Liver (tissue), 9 donors: ENCODE results near the gene RNF19B. TPM values are rescaled to one million over a fixed set of nuclear protein-coding genes. Genes with fewer than 3 reads are reported as not detected.

Experiments used
- DNase-seq: peaks from one replicate; pipeline ENCODE4 v3.0.0-alpha.2; 2017; ENCODE audit warnings: low spot score
- H3K27ac ChIP-seq, 2 donors: one replicate each; pipeline ENCODE4 v1.7.0; 2013; ENCODE audit warnings: inconsistent platforms in 2 of 2, low read length in 2 of 2, control low read depth in 1 of 2, low read depth in 1 of 2, mild to moderate bottlenecking in 1 of 2
- H3K27me3 ChIP-seq, 4 donors: one replicate each; pipeline versions ENCODE4 v1.6.1 to v1.7.0; 2013; ENCODE audit warnings: low read length in 3 of 4, inconsistent platforms in 1 of 4, mild to moderate bottlenecking in 1 of 4, moderate library complexity in 1 of 4; ENCODE audit not compliant: control insufficient read depth in 4 of 4, insufficient read depth in 4 of 4
- H3K36me3 ChIP-seq, 4 donors: one replicate each; pipeline versions ENCODE4 v1.6.1 to v1.7.0; 2013; ENCODE audit warnings: low read length in 3 of 4, mild to moderate bottlenecking in 3 of 4, low read depth in 1 of 4, moderate library complexity in 1 of 4; ENCODE audit not compliant: control insufficient read depth in 4 of 4, insufficient read depth in 3 of 4
- H3K4me1 ChIP-seq, 4 donors: one replicate each; pipeline versions ENCODE4 v1.6.1 to v1.7.0; 2013; ENCODE audit warnings: low read length in 3 of 4, mild to moderate bottlenecking in 3 of 4, moderate library complexity in 1 of 4; ENCODE audit not compliant: control insufficient read depth in 4 of 4, insufficient read depth in 4 of 4
- H3K4me3 ChIP-seq, 3 donors: one replicate each; pipeline versions ENCODE4 v1.6.1 to v1.7.0; 2013; ENCODE audit warnings: low read length in 3 of 3, control low read depth in 1 of 3, low read depth in 1 of 3, mild to moderate bottlenecking in 1 of 3
- H3K9ac ChIP-seq, 2 donors: one replicate each; pipeline ENCODE4 v1.7.0; 2013; ENCODE audit warnings: low read length in 2 of 2, mild to moderate bottlenecking in 2 of 2, moderate library complexity in 2 of 2, control low read depth in 1 of 2, low read depth in 1 of 2
- H3K9me3 ChIP-seq, 4 donors: one replicate each; pipeline versions ENCODE4 v1.6.1 to v1.7.0; 2013; ENCODE audit warnings: low read length in 3 of 4; ENCODE audit not compliant: control insufficient read depth in 4 of 4
- ATF3 ChIP-seq: IDR thresholded peaks from 2 replicates; pipeline ENCODE4 v1.6.1; 2016; ENCODE audit warnings: antibody characterized with exemption
- EGR1 ChIP-seq, 2 donors: IDR thresholded peaks; 2 replicates each; pipeline ENCODE4 v1.6.1; 2016 to 2018; ENCODE audit warnings: antibody characterized with exemption in 2 of 2, low read depth in 2 of 2
- FOXA1 ChIP-seq: IDR thresholded peaks from 2 replicates; pipeline ENCODE4 v1.6.1; 2016; ENCODE audit warnings: antibody characterized with exemption
- GABPA ChIP-seq, 2 donors: IDR thresholded peaks in 1 of 2; conservative IDR thresholded peaks in 1 of 2; 2 replicates each; pipeline ENCODE4 v1.6.1; 2016; ENCODE audit warnings: antibody characterized with exemption in 2 of 2, mild to moderate bottlenecking in 1 of 2, moderate library complexity in 1 of 2
- HNF4G ChIP-seq: IDR thresholded peaks from 2 replicates; pipeline ENCODE4 v1.6.1; 2016; ENCODE audit warnings: antibody characterized with exemption
- JUND ChIP-seq, 2 donors: IDR thresholded peaks; 2 replicates each; pipeline ENCODE4 v1.6.1; 2016; ENCODE audit warnings: antibody characterized with exemption in 2 of 2
- MAX ChIP-seq: IDR thresholded peaks from 2 replicates; pipeline ENCODE4 v1.6.1; 2016; ENCODE audit warnings: antibody characterized with exemption
- NR2F2 ChIP-seq: IDR thresholded peaks from 2 replicates; pipeline ENCODE4 v1.6.1; 2016; ENCODE audit warnings: antibody characterized with exemption
- RAD21 ChIP-seq, 2 donors: IDR thresholded peaks; 2 replicates each; pipeline ENCODE4 v1.6.1; 2016; ENCODE audit warnings: antibody characterized with exemption in 2 of 2, mild to moderate bottlenecking in 2 of 2
- SP1 ChIP-seq: IDR thresholded peaks from 2 replicates; pipeline ENCODE4 v1.6.1; 2018; ENCODE audit warnings: antibody characterized with exemption, mild to moderate bottlenecking
- TAF1 ChIP-seq: conservative IDR thresholded peaks from 2 replicates; pipeline ENCODE4 v1.6.1; 2016; ENCODE audit warnings: antibody characterized with exemption, mild to moderate bottlenecking
- YY1 ChIP-seq: IDR thresholded peaks from 2 replicates; pipeline ENCODE4 v1.6.1; 2016; ENCODE audit warnings: antibody characterized with exemption, mild to moderate bottlenecking
- WGBS: extraction: QIAGEN DNeasy Blood & Tissue Kit; methylation state at CpG from one replicate; pipeline ENCODE4 v1.1.7; 2013; 5-methylcytosine and 5-hydroxymethylcytosine counted together
- polyA plus RNA-seq, 2 donors: library from polyadenylated mRNA; stranded (reverse) in 1 of 2; unstranded in 1 of 2; fragments of 200-250 nt in 1 of 2; fragments of >200 nt in 1 of 2; fragmentation: Nextera tagmentation in 1 of 2; extraction: Ambion mirVana in 1 of 2; gene quantifications; one replicate each; pipeline versions ENCODE4 v1.2.1 to v1.2.3, GENCODE V29; 2013 to 2015
- total RNA-seq, 2 donors: library from RNA; depleted of rRNA; stranded (reverse); fragments of >200 nt; gene quantifications; one replicate each; pipeline ENCODE4 v1.2.3, GENCODE V29; 2014
- TF ChIP-seq, protein P1 (sequence below): IDR thresholded peaks from 2 replicates; pipeline ENCODE4 v1.6.1; 2016; ENCODE audit warnings: antibody characterized with exemption, mild to moderate bottlenecking
- TF ChIP-seq, protein P2 (sequence below): IDR thresholded peaks from 2 replicates; pipeline ENCODE4 v1.6.1; 2016; ENCODE audit warnings: antibody characterized with exemption
- TF ChIP-seq, protein P3 (sequence below): fragments of 150-350 bp; IDR thresholded peaks from 2 replicates; pipeline ENCODE4 v1.5.1; 2017; ENCODE audit warnings: improper control_type of control experiment, low read depth, low read length; ENCODE audit not compliant: missing input control
- donor health status: healthy.
- donor health status: healthy.
- donor health status: healthy.
- donor health status: healthy.
- donor health status: healthy.

The RNF19B gene
- total and polyA plus RNA-seq, 4 donors: 2.2 to 8.3 (median 5.0) TPM

GRCh38 chr1:32888134-32888533, 76.5 kb downstream of the RNF19B start:
- H3K27me3 ChIP-seq: peaks cover 0 to 10% (median 3%) of the 10 kb centered on the region in 4 donors
- no peaks in the 10 kb centered on the region for H3K9me3 ChIP-seq
- H3K4me1 ChIP-seq: peaks cover 0 to 9% (median 2%) of the 10 kb centered on the region in 4 donors
- H3K36me3 ChIP-seq: no peaks in the 10 kb centered on the region
- no peak overlapping the region for H3K27ac ChIP-seq
- H3K4me3 ChIP-seq: no peak overlapping the region
- no peak overlapping the region for H3K9ac ChIP-seq
- WGBS: 74% methylated on average over 3 of the region's 3 CpGs
- TF ChIP-seq MAX (no peak), GABPA (IDR thresholded peaks at IDR 0.05 in 1 of 2, conservative IDR thresholded peaks at IDR 0.05 in 1 of 2) (no peak), NR2F2 (no peak), TAF1 (no peak), EGR1 (IDR thresholded peaks at IDR 0.05; ENCODE audit: low read depth in 2 of 2) (no peak), SP1 (no peak), JUND (IDR thresholded peaks at IDR 0.05) (no peak), YY1 (no peak), RAD21 (IDR thresholded peaks at IDR 0.05) (no peak), ATF3 (no peak), HNF4G (no peak)
- TF ChIP-seq, protein P1, sequence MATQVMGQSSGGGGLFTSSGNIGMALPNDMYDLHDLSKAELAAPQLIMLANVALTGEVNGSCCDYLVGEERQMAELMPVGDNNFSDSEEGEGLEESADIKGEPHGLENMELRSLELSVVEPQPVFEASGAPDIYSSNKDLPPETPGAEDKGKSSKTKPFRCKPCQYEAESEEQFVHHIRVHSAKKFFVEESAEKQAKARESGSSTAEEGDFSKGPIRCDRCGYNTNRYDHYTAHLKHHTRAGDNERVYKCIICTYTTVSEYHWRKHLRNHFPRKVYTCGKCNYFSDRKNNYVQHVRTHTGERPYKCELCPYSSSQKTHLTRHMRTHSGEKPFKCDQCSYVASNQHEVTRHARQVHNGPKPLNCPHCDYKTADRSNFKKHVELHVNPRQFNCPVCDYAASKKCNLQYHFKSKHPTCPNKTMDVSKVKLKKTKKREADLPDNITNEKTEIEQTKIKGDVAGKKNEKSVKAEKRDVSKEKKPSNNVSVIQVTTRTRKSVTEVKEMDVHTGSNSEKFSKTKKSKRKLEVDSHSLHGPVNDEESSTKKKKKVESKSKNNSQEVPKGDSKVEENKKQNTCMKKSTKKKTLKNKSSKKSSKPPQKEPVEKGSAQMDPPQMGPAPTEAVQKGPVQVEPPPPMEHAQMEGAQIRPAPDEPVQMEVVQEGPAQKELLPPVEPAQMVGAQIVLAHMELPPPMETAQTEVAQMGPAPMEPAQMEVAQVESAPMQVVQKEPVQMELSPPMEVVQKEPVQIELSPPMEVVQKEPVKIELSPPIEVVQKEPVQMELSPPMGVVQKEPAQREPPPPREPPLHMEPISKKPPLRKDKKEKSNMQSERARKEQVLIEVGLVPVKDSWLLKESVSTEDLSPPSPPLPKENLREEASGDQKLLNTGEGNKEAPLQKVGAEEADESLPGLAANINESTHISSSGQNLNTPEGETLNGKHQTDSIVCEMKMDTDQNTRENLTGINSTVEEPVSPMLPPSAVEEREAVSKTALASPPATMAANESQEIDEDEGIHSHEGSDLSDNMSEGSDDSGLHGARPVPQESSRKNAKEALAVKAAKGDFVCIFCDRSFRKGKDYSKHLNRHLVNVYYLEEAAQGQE: no peak
- TF ChIP-seq, protein P2, sequence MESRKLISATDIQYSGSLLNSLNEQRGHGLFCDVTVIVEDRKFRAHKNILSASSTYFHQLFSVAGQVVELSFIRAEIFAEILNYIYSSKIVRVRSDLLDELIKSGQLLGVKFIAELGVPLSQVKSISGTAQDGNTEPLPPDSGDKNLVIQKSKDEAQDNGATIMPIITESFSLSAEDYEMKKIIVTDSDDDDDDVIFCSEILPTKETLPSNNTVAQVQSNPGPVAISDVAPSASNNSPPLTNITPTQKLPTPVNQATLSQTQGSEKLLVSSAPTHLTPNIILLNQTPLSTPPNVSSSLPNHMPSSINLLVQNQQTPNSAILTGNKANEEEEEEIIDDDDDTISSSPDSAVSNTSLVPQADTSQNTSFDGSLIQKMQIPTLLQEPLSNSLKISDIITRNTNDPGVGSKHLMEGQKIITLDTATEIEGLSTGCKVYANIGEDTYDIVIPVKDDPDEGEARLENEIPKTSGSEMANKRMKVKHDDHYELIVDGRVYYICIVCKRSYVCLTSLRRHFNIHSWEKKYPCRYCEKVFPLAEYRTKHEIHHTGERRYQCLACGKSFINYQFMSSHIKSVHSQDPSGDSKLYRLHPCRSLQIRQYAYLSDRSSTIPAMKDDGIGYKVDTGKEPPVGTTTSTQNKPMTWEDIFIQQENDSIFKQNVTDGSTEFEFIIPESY: no peak
- TF ChIP-seq, protein P3, sequence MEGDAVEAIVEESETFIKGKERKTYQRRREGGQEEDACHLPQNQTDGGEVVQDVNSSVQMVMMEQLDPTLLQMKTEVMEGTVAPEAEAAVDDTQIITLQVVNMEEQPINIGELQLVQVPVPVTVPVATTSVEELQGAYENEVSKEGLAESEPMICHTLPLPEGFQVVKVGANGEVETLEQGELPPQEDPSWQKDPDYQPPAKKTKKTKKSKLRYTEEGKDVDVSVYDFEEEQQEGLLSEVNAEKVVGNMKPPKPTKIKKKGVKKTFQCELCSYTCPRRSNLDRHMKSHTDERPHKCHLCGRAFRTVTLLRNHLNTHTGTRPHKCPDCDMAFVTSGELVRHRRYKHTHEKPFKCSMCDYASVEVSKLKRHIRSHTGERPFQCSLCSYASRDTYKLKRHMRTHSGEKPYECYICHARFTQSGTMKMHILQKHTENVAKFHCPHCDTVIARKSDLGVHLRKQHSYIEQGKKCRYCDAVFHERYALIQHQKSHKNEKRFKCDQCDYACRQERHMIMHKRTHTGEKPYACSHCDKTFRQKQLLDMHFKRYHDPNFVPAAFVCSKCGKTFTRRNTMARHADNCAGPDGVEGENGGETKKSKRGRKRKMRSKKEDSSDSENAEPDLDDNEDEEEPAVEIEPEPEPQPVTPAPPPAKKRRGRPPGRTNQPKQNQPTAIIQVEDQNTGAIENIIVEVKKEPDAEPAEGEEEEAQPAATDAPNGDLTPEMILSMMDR: no peak
- DNase-seq: no peak

DNA sequence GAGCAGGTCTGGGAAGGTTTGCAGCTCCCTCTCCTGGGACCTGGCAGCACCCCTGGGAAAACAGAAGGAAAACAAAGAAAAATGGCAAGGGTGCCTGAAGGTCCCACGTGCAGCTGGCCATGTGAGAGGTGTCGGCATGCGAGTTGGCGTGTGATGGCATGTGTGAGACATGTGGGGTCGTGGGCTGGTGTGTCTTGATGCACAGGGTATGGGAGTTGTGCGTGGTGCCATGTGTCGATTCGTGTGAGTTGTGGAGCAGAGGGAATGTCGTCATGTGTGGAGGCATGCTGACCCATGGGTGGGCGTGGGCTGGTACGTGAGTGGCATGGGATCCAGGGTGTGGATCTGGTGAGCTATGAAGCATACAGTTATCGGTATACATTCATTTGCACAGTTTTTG, 77.0 kb downstream of the RNF19B start:
- WGBS: 72% methylated on average over 12 of the region's 12 CpGs
- Histone ChIP-seq H3K9ac (no peak overlapping the region), H3K9me3 (no peaks in the 10 kb centered on the region), H3K4me1 (peaks cover 0 to 5% (median under 1%) of the 10 kb centered on the region in 4 donors), H3K36me3 (no peaks in the 10 kb centered on the region), H3K4me3 (no peak overlapping the region), H3K27me3 (peaks cover 0 to 10% (median 3%) of the 10 kb centered on the region in 4 donors), H3K27ac (no peak overlapping the region)
- DNase-seq: no peak
- TF ChIP-seq SP1: no peak
- TF ChIP-seq, protein P3: no peak
- TF ChIP-seq TAF1: no peak
- TF ChIP-seq MAX: no peak
- TF ChIP-seq GABPA (IDR thresholded peaks at IDR 0.05 in 1 of 2, conservative IDR thresholded peaks at IDR 0.05 in 1 of 2): no peak
- TF ChIP-seq FOXA1: no peak
